GM18505 (cell line): Measurements from ENCODE around the gene GAN.
"Not testable (repeated sequence)": the region's sequence is repeated elsewhere in the genome, so short reads cannot be mapped to it uniquely, and the experiment has no call there.

Experiments
- ATAC-seq: cut with Tn5 transposase; IDR thresholded peaks from one replicate; pipeline ENCODE4 v1.9.1; 2021; ENCODE audit not compliant: unreplicated experiment
- POLR2A ChIP-seq: IDR thresholded peaks from 4 replicates; pipeline ENCODE4 v1.6.1; 2011; ENCODE audit warnings: borderline replicate concordance; ENCODE audit not compliant: insufficient read depth, insufficient read length; ENCODE audit errors: extremely low read depth

The GAN gene

DNA sequence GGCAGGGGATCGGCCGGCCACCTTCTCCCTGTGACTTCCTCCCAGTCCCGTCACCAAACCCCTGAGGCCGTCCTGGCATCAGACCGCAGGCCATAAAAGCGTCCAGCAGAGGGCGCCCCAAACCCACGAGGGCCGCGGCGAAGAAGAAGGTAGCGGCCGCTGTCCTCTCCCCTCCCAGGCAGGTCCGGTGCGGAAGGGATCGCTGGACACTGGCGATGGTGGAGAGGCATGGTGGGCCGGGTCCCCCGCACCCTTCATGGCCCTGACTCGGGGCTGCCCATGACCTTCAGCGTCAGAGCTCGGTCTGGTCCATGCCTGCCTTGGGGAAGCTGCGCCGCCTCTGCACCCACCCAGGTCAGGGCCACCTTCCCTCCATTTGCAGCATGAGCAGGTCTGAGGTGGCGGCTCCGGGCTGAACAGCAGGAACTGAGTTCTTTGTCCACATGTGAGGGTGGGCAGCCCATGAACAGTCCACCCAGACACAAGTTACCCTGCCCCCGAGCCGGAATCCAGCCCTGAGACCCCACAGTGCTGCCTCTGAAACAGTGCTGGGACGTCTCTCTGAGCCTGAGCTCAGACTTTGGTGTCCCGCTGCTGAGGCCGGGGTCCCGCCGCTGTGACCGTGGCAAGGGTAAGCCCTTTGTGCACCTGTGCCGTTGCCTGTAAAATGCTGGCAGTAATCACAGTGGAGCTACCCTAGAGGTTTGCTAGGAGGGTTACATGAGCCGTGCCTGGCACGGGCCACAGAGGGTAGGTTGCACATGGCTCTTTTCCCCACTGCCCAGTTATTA, 89.0 kb downstream of the GAN start:
- ATAC-seq, result peak; percentile 59
- no peak for TF ChIP-seq POLR2A

DNA sequence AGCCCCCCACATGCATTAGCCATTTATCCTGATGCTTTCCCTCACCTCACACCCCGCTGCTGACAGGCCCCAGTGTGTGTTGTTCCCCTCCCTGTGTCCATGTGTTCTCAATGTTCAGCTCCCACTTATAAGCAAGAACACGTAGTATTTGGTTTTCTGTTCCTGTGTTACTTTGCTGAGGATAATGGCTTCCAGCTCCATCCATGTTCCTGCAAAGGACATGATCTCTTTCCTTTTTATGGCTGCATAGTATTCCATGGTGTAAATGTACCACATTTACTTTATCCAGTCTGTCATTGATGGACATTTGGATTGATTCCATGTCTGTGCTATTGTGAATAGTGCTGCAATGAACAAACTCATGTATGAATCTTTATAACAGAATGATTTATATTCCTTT, 90.2 kb downstream of the GAN start:
- not testable (repeated sequence) for ATAC-seq

DNA sequence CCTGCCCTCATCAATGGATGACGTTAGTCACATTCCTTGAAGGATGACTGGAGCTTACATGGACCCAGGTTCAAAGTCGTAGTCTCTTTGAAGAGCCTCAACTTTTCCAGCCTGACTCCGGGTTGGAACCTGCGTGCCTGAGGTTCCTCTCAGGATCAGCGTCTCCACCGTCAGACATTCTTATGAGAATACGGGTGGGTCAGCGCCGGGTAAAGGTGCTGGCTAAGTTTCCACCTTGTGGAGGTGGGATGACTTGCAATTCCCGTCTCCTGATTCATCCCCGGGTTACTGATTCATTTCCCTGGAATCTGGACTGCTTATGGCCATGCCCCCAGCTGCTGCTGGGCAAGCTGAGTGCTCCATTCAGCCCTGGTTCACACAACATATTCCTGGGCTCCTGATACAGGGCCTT, 90.9 kb downstream of the GAN start:
- ATAC-seq, result no peak
- TF ChIP-seq POLR2A, result no peak

DNA sequence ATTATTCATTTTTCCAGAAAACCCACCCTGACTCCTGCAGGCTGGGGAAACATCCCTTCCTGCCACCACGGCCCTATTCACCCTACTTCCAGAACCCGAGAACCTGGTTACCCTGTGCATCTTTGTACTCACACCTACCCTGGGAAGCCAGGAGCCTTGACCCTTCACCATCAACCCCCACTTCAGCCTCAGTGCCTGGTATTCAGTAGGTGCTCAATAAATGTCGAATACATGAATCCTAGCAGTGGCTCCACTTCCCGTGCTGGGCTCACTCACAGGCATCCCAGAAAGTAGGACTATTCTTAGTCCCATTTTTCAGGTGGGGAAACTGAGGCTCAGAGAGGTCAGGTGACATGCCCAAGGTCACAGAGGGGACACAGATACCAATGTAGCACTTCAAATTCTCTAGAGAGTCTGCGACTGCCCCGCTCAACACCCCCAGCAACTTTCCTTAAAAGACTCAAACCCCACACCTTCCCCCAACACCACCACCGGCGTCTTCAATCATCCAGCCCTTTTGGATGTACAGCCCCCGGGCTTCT, 93.7 kb downstream of the GAN start:
- no peak for ATAC-seq
- no peak for TF ChIP-seq POLR2A

DNA sequence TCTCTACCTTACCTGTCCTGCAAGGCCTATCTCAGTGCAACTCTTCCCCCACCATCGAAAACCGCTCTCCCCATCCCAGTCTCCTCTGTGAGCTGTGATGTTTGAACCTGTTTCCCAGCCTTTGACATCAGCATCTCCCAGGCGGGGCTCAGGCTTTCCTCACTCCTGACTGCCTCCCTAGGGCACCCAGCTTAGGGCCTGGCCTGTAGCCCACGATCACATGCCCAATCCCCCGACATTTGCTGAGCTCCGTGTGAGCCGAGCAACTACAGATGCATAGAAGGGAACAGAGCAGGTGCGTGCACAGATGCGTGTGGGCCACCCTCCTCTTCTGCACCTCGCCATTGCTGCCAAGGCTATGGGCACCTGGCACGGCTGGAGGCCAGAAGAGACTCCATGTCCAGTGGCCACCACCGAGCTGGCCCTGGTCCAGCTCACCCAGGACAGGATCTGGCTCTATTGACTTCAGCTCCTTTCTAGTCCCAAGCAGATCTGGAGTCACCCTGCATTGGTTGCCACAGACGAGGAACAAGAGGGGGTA, 94.3 kb downstream of the GAN start:
- ATAC-seq, result no peak
- no peak for TF ChIP-seq POLR2A

DNA sequence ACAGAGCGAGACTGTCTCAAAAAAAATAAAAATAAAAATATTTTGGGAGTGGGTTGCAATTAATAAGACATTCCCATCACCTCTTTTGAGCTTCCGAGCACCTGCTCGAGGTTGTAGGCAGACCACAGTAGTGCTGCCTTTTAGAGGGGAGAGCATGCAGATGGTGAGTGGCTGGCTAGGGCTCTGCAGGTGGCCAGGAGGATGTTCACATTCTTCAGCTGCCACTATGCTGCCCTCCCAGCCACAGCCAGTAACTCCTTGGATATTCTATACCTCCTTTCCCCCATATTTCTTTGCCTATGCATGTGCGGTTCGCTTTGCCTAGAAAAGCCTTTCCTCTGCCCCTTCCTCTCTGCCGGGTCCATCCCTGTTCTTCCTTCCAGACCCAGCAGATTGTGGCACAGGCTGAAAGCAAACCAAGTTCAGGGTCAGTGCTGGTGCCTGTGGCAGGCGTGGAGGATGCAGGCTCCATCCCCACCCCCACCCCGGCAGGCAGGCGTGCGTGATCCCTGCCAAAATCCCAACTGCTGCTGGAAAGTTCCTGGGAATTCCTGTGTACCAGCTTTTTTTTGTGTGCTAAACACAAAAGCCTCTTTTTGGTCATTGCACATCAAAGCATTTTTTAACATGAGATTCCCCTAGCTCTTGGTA, 96.0 kb downstream of the GAN start:
- ATAC-seq, result no peak
- no peak for TF ChIP-seq POLR2A

GRCh38 chr16:81413245-81413990, 98.7 kb downstream of the GAN start:
- no peak for TF ChIP-seq POLR2A
- no peak for ATAC-seq

DNA sequence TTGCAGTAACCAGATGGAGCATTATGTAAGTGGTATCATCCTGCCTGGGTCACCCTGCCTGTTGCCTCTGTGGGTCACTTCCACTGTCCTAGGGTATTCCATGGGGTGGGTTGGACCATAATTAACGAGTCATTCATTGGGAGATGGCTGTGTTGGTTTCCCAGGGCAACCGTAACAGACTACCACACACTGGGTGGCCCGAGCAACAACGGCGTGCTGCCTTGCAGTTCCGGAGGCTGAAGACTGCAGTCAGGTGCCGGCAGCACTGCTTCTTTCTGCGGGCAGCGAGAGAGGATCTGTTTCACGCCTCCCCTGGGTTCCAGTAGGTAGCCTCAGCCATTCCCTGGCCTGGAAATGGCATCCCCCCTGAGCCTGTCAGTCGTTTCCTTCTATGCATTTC, 101.0 kb downstream of the GAN start:
- TF ChIP-seq POLR2A, result no peak
- no peak for ATAC-seq

- no peak for ATAC-seq
- no peak for TF ChIP-seq POLR2A
Observed at GRCh38 chr16:81416749-81417148, 102.0 kb downstream of the GAN start.

GRCh38 chr16:81417210-81417609, 102.4 kb downstream of the GAN start:
- TF ChIP-seq POLR2A, result no peak
- no peak for ATAC-seq

GRCh38 chr16:81419806-81420205, 105.0 kb downstream of the GAN start:
- no peak for ATAC-seq
- TF ChIP-seq POLR2A, result no peak

DNA sequence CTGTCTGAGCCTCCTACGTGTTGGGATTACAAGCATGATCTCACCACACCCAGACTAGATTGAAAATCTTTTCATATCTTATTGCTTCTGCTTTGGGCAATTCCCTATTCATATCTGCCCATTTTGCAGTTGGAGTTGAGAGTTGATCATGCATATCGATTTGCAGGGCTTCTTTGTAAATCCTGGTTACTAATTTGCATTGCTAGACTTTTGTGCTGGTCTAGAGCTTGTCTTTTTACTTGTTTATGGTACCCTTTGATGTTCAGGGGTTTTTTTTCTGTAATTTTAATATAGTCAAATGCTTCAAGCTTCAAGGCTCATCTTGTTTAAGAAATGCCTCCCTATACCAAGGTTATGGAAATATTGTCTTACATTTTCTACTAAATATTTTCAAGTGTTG, 106.4 kb downstream of the GAN start:
- no peak for ATAC-seq

DNA sequence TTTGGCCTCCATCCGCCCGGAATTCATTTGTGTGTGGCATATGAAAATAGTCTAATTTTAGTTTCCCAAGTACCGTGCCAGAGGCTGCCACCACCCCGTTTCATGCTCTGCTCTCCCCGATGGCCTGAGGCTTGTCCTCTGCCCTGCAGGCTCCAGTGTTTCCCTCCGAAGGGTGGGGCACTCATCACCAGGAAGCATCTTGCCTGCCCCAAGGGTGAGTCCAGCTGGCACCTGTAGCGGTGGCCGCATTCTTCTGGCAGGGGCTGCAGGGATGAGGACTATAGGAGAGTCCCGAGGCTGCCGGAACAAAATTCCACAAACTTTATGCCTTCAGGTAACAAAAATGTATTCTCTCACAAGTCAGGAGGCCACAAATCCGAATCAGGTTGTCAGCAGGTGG, 106.8 kb downstream of the GAN start:
- ATAC-seq, result no peak
- no peak for TF ChIP-seq POLR2A

More for the DNA sequence above, 106.4 kb downstream of the GAN start:
- no peak for TF ChIP-seq POLR2A

GRCh38 chr16:81422153-81422552, 107.4 kb downstream of the GAN start:
- ATAC-seq, result not testable (repeated sequence)

DNA sequence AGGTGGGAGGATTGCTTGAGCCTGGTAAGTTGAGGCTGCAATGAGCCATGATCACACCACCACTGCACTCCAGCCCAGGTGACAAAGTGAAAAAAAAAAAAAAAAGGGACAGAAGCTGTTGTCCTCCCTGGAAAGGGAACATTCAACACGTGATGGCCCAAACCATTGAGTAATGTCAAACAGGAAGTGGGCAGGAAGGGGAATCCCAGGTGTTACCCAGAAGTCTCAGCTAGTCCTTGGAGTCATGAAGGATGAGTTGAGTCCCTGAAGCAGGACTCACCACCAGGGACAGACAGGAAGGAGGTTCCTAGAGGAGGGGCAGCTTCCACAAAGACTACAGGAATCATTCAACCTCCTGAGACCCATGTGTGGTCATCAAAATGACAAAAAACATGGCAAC, 110.0 kb downstream of the GAN start:
- no peak for TF ChIP-seq POLR2A
- no peak for ATAC-seq
